ENCODE measurements around the gene TTC34.

TTC34 gene

DNA sequence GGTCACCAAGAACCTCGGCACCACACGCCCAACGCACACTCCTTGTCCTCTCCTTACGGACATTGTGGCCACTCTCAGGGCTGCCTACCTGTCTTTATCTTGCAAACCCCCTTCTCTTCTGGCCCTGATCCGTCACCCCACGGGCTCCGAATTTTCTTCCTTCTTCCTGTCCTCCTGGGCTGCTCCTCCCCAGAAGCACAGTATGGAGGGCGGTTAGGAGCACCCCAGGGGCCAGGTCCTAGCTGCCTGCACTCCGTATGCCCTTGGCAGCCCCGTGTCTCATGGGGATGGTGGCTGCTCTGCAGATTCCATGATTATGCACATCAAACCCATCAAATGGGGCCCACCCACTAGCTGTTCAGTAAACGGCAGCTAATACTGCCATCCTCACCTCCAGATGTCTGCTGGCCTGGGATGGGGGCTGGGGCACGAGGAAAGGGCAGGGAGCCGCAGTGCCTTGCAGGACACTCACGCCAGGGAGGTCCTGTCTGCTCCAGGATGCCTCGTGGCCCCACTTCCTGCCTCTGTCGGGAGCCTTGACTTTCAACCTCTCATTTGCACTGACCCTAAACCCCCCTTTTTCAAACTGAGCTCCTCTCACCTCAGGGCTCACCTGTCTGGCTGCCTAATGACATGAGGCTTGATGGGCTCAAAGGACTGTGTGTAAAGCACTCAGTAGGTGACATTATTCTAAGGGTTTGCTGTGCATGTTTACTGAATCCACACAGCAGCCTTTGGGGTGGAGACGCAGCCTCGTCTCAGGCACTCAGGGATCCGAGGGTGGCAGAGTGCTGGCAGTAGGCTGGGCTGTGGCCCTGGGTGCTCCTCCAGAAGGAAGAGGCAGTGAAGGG, 4.4 kb downstream of the TTC34 start:
- Histone ChIP-seq H3K36me3 (ENCODE audit: insufficient read depth, low read length) (no peaks in the 10 kb centered on the region), H3K9me2 (ENCODE audit: low read depth, low read length) (no peaks in the 10 kb centered on the region), H3K79me2 (ENCODE audit: insufficient read depth, low read length) (no peaks in the 10 kb centered on the region), H3K27ac (ENCODE audit: low read depth, low read length, poor library complexity, severe bottlenecking) (no peak overlapping the region), H3K4me3 (ENCODE audit: low read depth, low read length, poor library complexity, severe bottlenecking) (no peak overlapping the region), H3F3A (ENCODE audit: insufficient read depth, low read length) (no peaks in the 10 kb centered on the region), H3K4me1 (ENCODE audit: insufficient read depth, low read length, severe bottlenecking) (no peaks in the 10 kb centered on the region), H4K20me1 (ENCODE audit: insufficient read depth, low read length) (no peaks in the 10 kb centered on the region), H2AFZ (ENCODE audit: low read length) (no peak overlapping the region), H3K4me2 (ENCODE audit: low read length) (no peak overlapping the region), H3K27me3 (ENCODE audit: insufficient read depth, low read length) (no peaks in the 10 kb centered on the region; the same call in 1 of the 2 replicates), H3K9me3 (ENCODE audit: low read length) (no peaks in the 10 kb centered on the region), H3K9ac (ENCODE audit: low read length) (no peak overlapping the region)
- TF ChIP-seq, protein P1, sequence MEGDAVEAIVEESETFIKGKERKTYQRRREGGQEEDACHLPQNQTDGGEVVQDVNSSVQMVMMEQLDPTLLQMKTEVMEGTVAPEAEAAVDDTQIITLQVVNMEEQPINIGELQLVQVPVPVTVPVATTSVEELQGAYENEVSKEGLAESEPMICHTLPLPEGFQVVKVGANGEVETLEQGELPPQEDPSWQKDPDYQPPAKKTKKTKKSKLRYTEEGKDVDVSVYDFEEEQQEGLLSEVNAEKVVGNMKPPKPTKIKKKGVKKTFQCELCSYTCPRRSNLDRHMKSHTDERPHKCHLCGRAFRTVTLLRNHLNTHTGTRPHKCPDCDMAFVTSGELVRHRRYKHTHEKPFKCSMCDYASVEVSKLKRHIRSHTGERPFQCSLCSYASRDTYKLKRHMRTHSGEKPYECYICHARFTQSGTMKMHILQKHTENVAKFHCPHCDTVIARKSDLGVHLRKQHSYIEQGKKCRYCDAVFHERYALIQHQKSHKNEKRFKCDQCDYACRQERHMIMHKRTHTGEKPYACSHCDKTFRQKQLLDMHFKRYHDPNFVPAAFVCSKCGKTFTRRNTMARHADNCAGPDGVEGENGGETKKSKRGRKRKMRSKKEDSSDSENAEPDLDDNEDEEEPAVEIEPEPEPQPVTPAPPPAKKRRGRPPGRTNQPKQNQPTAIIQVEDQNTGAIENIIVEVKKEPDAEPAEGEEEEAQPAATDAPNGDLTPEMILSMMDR (IDR thresholded peaks at IDR 0.05; ENCODE audit: low read length) = no peak
- TF ChIP-seq EZH2 (IDR thresholded peaks at IDR 0.05; ENCODE audit: borderline replicate concordance, low read length) = no peak

DNA sequence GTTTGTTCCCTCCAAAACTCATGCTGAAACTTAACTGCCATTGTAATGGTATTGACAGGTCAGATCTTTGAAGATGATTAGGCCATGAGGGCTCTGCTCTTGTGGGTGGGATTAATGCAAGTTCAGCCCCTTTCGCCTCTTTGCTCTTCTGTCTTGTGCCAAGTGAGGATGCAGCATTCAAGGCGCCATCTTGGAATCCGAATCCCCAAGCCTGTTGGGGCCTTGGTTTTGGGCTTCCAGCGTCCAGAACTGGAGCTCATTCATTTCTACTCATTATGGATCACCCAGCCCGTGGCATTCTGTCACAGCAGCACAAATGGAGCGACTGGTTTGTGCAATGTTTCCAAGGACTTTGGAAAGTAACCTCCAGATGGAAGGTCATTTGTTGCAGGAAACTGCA, 5.6 kb downstream of the TTC34 start:
- Histone ChIP-seq H2AFZ (ENCODE audit: low read length) (no peak overlapping the region), H3K9me2 (ENCODE audit: low read depth, low read length) (no peaks in the 10 kb centered on the region), H3K36me3 (ENCODE audit: insufficient read depth, low read length) (no peaks in the 10 kb centered on the region), H3K9me3 (ENCODE audit: low read length) (no peaks in the 10 kb centered on the region), H3K9ac (ENCODE audit: low read length) (no peak overlapping the region), H3K4me2 (ENCODE audit: low read length) (no peak overlapping the region), H3K4me1 (ENCODE audit: insufficient read depth, low read length, severe bottlenecking) (no peaks in the 10 kb centered on the region), H3K27me3 (ENCODE audit: insufficient read depth, low read length) (no peaks in the 10 kb centered on the region; the same call in 1 of the 2 replicates), H3K79me2 (ENCODE audit: insufficient read depth, low read length) (no peaks in the 10 kb centered on the region), H3K27ac (ENCODE audit: low read depth, low read length, poor library complexity, severe bottlenecking) (no peak overlapping the region), H3K4me3 (ENCODE audit: low read depth, low read length, poor library complexity, severe bottlenecking) (no peak overlapping the region), H4K20me1 (ENCODE audit: insufficient read depth, low read length) (no peaks in the 10 kb centered on the region), H3F3A (ENCODE audit: insufficient read depth, low read length) (no peaks in the 10 kb centered on the region)
- TF ChIP-seq, protein P1 (IDR thresholded peaks at IDR 0.05; ENCODE audit: low read length) = no peak
- no peak for TF ChIP-seq EZH2 (IDR thresholded peaks at IDR 0.05; ENCODE audit: borderline replicate concordance, low read length)

DNA sequence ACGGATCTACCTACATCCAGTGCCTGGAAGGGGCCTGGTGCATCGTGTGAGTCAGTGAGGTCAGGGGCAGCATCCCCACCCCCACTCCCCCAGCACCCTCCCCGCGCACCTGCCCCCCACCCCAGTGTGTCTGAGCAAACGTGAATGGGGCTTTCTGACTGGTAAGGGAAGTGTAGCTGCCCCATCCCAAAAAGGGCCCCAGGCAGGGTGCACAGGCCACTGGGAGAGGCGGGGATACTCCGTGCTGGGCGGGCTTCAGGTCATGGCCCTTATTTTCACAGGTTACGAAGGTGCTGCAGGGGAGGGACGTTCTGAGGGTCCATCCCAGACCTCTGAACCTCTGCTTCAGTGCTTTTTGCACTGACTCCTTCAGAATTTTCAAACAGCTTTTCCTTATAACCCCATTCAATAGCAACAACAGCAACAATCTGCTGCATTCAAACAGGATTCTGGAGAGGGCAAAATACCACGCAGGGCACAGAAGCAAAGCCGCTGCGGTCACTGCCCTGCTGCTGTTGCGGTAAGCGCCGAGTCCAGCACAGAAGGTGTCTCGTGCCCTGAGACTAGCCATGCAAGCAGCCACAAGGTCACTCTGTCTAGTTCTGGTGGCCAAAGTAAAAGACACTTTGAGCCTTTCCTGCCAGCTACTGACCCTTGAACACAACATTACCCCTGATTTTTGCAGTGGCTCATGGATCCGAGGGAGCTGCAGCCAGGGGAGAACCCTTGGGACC, 10.3 kb downstream of the TTC34 start:
- Histone ChIP-seq H3K79me2 (ENCODE audit: insufficient read depth, low read length) (no peaks in the 10 kb centered on the region), H3K4me2 (ENCODE audit: low read length) (no peak overlapping the region), H3K9me2 (ENCODE audit: low read depth, low read length) (no peaks in the 10 kb centered on the region), H3K9ac (ENCODE audit: low read length) (no peak overlapping the region), H4K20me1 (ENCODE audit: insufficient read depth, low read length) (no peaks in the 10 kb centered on the region), H3K36me3 (ENCODE audit: insufficient read depth, low read length) (no peaks in the 10 kb centered on the region), H3K27ac (ENCODE audit: low read depth, low read length, poor library complexity, severe bottlenecking) (no peak overlapping the region), H2AFZ (ENCODE audit: low read length) (no peak overlapping the region), H3F3A (ENCODE audit: insufficient read depth, low read length) (no peaks in the 10 kb centered on the region), H3K4me1 (ENCODE audit: insufficient read depth, low read length, severe bottlenecking) (no peaks in the 10 kb centered on the region), H3K4me3 (ENCODE audit: low read depth, low read length, poor library complexity, severe bottlenecking) (no peak overlapping the region), H3K27me3 (ENCODE audit: insufficient read depth, low read length) (no peaks in the 10 kb centered on the region; the same call in 1 of the 2 replicates), H3K9me3 (ENCODE audit: low read length) (no peaks in the 10 kb centered on the region)
- TF ChIP-seq, protein P1 (IDR thresholded peaks at IDR 0.05; ENCODE audit: low read length) = no peak
- no peak for TF ChIP-seq EZH2 (IDR thresholded peaks at IDR 0.05; ENCODE audit: borderline replicate concordance, low read length)
